ENCODE measurements around the gene FRMD4A. TPM values are rescaled to one million over a fixed set of nuclear protein-coding genes. Genes with fewer than 3 reads are reported as not detected.
"Not testable (repeated sequence)": the region's sequence is repeated elsewhere in the genome, so short reads cannot be mapped to it uniquely, and the experiment has no call there.

The FRMD4A gene
- total RNA-seq, 2 donors from 2014 or later = 18.9 to 46.1 TPM

DNA sequence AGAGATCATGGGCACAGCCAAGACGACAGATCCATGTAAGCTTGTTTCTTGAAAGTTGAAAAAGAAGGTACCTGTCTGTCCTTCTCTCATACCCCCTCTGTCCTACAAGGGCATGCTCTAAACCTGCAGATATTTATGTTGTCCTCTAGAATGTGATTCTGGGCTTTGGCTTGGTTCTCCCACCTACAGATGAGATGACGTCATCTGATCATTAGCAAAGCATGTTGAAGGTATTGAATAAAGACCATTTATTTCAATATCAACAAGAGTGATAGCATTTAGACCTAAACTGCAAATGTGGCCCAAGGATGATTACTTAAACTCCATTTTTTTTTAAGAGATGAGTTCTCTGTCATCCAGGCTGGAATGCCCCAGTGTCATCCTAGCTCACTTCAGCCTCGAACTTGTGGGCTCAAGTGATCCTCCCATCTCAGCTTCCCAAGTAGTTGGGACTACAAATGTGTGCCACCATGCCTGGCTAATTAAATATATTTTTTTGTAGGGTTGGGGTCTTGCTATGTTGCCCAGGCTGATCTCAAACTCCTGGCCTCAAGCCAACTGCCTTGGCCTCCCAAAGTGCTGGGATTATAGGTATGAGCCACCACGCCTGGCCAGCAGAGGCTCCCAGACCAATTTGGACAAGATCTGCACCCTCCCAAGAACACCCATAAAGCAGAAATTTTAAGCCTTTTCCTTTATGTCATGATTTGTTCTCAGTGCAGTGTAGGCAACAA lies 559.8 kb downstream of the FRMD4A start:
- WGBS, 2 donors = 83 to 95% methylated on average over 4 of the region's 4 CpGs

DNA sequence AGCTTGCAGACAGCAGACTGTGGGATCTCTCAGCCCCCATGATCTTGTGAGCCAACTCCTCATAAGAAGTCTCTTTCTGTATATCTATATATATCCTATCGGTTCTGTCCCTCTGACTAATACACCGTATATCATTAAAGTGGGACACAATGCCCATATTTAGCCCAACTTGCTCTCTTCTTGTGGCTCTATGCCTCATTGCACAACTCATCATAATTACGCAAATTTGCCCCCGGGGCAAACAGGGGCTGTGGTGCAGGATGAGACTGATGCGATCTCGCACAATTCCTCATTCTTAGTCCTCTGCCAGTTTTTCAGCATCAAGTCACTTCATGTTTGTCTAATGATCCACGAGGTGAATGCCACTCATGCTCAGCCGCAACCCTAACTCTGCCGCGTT lies 560.8 kb downstream of the FRMD4A start:
- H3K36me3 ChIP-seq (replicated peaks in 1 of 2; ENCODE audit: insufficient read depth in 1 of 2, low read depth in 2 of 2) = no peaks in the 10 kb centered on the region
- no peak overlapping the region for H3K27ac ChIP-seq
- TF ChIP-seq, protein P1, sequence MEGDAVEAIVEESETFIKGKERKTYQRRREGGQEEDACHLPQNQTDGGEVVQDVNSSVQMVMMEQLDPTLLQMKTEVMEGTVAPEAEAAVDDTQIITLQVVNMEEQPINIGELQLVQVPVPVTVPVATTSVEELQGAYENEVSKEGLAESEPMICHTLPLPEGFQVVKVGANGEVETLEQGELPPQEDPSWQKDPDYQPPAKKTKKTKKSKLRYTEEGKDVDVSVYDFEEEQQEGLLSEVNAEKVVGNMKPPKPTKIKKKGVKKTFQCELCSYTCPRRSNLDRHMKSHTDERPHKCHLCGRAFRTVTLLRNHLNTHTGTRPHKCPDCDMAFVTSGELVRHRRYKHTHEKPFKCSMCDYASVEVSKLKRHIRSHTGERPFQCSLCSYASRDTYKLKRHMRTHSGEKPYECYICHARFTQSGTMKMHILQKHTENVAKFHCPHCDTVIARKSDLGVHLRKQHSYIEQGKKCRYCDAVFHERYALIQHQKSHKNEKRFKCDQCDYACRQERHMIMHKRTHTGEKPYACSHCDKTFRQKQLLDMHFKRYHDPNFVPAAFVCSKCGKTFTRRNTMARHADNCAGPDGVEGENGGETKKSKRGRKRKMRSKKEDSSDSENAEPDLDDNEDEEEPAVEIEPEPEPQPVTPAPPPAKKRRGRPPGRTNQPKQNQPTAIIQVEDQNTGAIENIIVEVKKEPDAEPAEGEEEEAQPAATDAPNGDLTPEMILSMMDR (IDR thresholded peaks at IDR 0.05) = no peak
- no peak for TF ChIP-seq POLR2A (IDR thresholded peaks at IDR 0.05)
- ATAC-seq (no peak), DNase-seq (no peak)
- no peak overlapping the region for H3K4me3 ChIP-seq
- H3K27me3 ChIP-seq = no peaks in the 10 kb centered on the region
- 73 to 92% methylated on average over 10 of the region's 10 CpGs for WGBS, 2 donors
- H3K9me3 ChIP-seq = no peaks in the 10 kb centered on the region
- H3K4me1 ChIP-seq = peaks cover 23% of the 10 kb centered on the region
- intact Hi-C loops (cut with DNase I) = loop anchor here (10.0 kb wide), 1 partner anchor 55 kb away; no protein-coding TSS in a partner anchor

More for the DNA sequence above, 559.8 kb downstream of the FRMD4A start:
- no peak overlapping the region for H3K4me3 ChIP-seq
- DNase-seq (no peak), ATAC-seq (no peak)
- TF ChIP-seq, protein P1 (IDR thresholded peaks at IDR 0.05) = no peak
- TF ChIP-seq POLR2A (IDR thresholded peaks at IDR 0.05) = no peak
- no peaks in the 10 kb centered on the region for H3K9me3 ChIP-seq
- H3K27me3 ChIP-seq = no peaks in the 10 kb centered on the region
- H3K4me1 ChIP-seq = peaks cover 16% of the 10 kb centered on the region
- no peaks in the 10 kb centered on the region for H3K36me3 ChIP-seq (replicated peaks in 1 of 2; ENCODE audit: insufficient read depth in 1 of 2, low read depth in 2 of 2)
- intact Hi-C loops (cut with DNase I) = loop anchor here (10.0 kb wide), 1 partner anchor 56 kb away; no protein-coding TSS in a partner anchor
- no peak overlapping the region for H3K27ac ChIP-seq

DNA sequence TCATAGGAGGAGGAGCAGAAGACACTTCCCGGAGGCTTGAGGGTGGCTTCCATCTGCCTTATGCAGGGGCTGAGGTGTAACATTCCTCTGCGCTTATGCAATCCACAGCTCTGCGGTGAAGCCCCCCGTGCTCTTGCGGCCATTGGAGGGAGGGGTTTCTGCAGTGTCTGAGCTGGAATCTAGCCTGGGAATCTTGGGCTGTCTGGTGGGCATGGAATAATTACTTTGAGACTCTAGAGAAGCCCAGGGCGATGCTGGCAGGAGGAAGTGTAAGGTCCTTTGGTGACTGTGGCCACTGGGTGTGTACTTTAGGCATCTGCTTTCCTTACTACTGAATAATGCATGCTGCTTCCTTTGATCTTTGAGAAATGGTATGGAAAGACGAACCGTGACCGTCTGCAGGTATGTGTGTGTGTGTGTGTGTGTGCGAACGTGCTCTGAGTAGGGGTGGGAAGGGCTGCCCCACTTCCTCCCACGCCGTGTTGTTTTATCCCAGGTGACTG lies 563.0 kb downstream of the FRMD4A start:
- Histone ChIP-seq H3K4me3 (no peak overlapping the region), H3K4me1 (peaks cover 27% of the 10 kb centered on the region), H3K27me3 (no peaks in the 10 kb centered on the region), H3K36me3 (replicated peaks in 1 of 2; ENCODE audit: insufficient read depth in 1 of 2, low read depth in 2 of 2) (no peaks in the 10 kb centered on the region), H3K27ac (peak overlapping the region in 3 of 4 donors; percentile 22 to 83 (median 36)), H3K9me3 (no peaks in the 10 kb centered on the region)
- WGBS, 2 donors = 72 to 75% methylated on average over 12 to 13 of the region's 13 CpGs
- ATAC-seq (no peak), DNase-seq (no peak)
- TF ChIP-seq, protein P1 (IDR thresholded peaks at IDR 0.05) = no peak
- TF ChIP-seq POLR2A (IDR thresholded peaks at IDR 0.05) = no peak
- intact Hi-C loops (cut with DNase I) = no loop called here

DNA sequence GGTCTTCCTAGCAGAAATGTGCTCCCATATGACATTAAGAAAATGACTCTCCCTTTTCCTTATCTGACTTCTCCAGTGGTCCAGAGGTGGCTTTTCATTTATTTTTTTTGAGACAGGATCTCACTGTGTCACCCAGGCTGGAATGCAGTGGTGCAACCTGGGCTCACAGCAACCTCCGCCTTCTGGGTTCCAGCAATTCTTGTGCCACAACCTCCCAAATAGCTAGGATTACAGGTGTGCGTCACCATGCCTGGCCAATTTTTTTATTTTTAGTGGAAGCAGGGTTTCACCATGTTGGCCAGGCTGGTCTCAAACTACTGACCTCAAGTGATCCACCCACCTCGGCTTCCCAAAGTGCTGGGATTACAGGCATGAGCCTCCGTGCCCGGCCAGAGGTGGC lies 563.6 kb downstream of the FRMD4A start:
- Histone ChIP-seq H3K4me1 (peaks cover 27% of the 10 kb centered on the region), H3K27ac (peak overlapping the region in 3 of 4 donors; percentile 22 to 83 (median 36))
- ATAC-seq; H3K36me3 ChIP-seq (replicated peaks in 1 of 2; ENCODE audit: insufficient read depth in 1 of 2, low read depth in 2 of 2); H3K9me3 ChIP-seq; intact Hi-C loops (cut with DNase I); DNase-seq; H3K4me3 ChIP-seq; H3K27me3 ChIP-seq: not testable (repeated sequence)
- WGBS, 2 donors = 90 to 95% methylated on average over 5 of the region's 5 CpGs

DNA sequence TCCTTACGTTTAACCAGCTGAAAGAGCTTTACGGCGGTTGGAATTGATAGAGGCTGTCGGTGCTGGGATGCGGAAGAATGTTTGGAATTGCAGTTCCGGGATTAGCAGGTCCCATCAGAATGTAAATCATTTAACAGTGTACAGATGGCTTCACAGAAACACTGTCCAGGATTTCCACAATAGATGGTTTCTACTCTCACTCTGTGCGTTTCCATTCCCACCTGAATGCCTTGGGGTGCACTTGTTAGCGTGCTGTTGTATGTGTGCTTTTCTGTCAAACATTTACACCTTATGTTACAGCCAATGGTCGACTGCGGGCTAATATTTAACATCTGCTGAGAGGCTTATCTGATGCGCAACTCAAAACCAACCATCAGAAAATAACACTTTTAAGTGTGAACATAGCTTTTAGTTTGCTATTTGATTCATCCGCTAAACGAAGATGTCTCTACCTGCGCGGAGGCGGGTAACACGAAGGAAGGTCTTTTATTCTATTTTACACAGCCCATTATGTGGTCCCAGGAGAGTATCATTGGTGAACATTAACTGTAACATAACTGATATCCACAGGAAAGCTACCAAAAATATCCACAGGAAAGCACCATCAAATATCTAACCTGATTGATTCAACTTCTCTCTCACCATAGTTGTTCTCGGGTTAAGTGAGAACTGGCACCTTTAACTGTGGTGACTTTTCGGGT lies 564.9 kb downstream of the FRMD4A start:
- ATAC-seq (peak; percentile 87), DNase-seq (peak; percentile 28 to 69 (median 40))
- Histone ChIP-seq H3K4me1 (peaks cover 27% of the 10 kb centered on the region), H3K4me3 (no peak overlapping the region), H3K27ac (peak overlapping the region; percentile 22 to 83 (median 68)), H3K27me3 (no peaks in the 10 kb centered on the region), H3K9me3 (no peaks in the 10 kb centered on the region), H3K36me3 (replicated peaks in 1 of 2; ENCODE audit: insufficient read depth in 1 of 2, low read depth in 2 of 2) (no peaks in the 10 kb centered on the region)
- WGBS, 2 donors = 20% methylated on average over 19 of the region's 19 CpGs
- intact Hi-C loops (cut with DNase I) = no loop called here
- TF ChIP-seq POLR2A (IDR thresholded peaks at IDR 0.05) = peak in 1 of 3 donors; percentile 17
- TF ChIP-seq, protein P1 (IDR thresholded peaks at IDR 0.05) = no peak
